SK-N-SH (cell line): ENCODE measurements around the gene PADI4. TPM values are rescaled to one million over a fixed set of nuclear protein-coding genes. Genes with fewer than 3 reads are reported as not detected.

Experiments
- CTCF ChIA-PET: fragments of 300-600, 350-600 bp; formaldehyde crosslinking; extraction: SDS; loops from one replicate; lab custom pipeline; 2021; lab: Yijun Ruan, JAX
- POLR2A ChIA-PET: fragments of 350-600 bp; sonication (Branson Sonifier 250); formaldehyde crosslinking; extraction: SDS; loops from one replicate; lab custom pipeline; 2020; ENCODE audit warnings: antibody characterized with exemption, inconsistent platforms; lab: Yijun Ruan, JAX
- DNase-seq: peaks from one replicate; pipeline ENCODE4 v3.0.0; 2012
- H2AFZ ChIP-seq: fragments of 200-600 bp; sonication (generic); 2 replicates; pipeline ENCODE4 v1.8.1; 2016; ENCODE audit warnings: antibody characterized with exemption, mild to moderate bottlenecking, low read depth
- H3F3A ChIP-seq: fragments of 200-600 bp; sonication (generic); replicated peaks from 2 replicates; pipeline ENCODE3; 2016; ENCODE audit warnings: antibody characterized with exemption, mild to moderate bottlenecking; ENCODE audit not compliant: insufficient read depth
- H3K27ac ChIP-seq, 2 experiments: fragments of 200-500 bp in 1 of 2; fragments of 200-600 bp in 1 of 2; sonication (Bioruptor generic) in 1 of 2; sonication (generic), shearing (Covaris generic) in 1 of 2; 2 replicates each; pipeline versions ENCODE4 v1.5.1 to v1.6.1; 2014 to 2016; ENCODE audit warnings: low read depth in 2 of 2, inconsistent platforms in 1 of 2, low read length in 1 of 2, mild to moderate bottlenecking in 1 of 2, mixed read lengths in 1 of 2
- H3K27me3 ChIP-seq: fragments of 200-600 bp; sonication (generic), shearing (Covaris generic); 2 replicates; pipeline ENCODE4 v1.6.1; 2016; ENCODE audit warnings: mixed run types; ENCODE audit not compliant: insufficient read depth
- H3K36me3 ChIP-seq, 2 experiments: fragments of 200-500 bp in 1 of 2; fragments of 200-600 bp in 1 of 2; sonication (Bioruptor generic) in 1 of 2; sonication (generic) in 1 of 2; replicated peaks in 1 of 2; 2 replicates each; pipeline versions ENCODE3 to v1.5.1; 2014 to 2016; ENCODE audit warnings: low read length in 1 of 2, mild to moderate bottlenecking in 1 of 2; ENCODE audit not compliant: insufficient read depth in 2 of 2, control insufficient read depth in 1 of 2
- H3K4me1 ChIP-seq, 2 experiments: fragments of 200-500 bp in 1 of 2; fragments of 200-600 bp in 1 of 2; sonication (Bioruptor generic) in 1 of 2; sonication (generic), shearing (Covaris generic) in 1 of 2; 2 replicates each; pipeline versions ENCODE4 v1.5.1 to v1.6.1; 2014 to 2016; ENCODE audit warnings: low read depth in 1 of 2, low read length in 1 of 2, mixed run types in 1 of 2; ENCODE audit not compliant: insufficient read depth in 2 of 2, control insufficient read depth in 1 of 2
- H3K4me2 ChIP-seq: fragments of 200-600 bp; sonication (generic), shearing (Covaris generic); 2 replicates; pipeline ENCODE4 v1.6.1; 2017; ENCODE audit warnings: mixed run types
- H3K4me3 ChIP-seq, 2 experiments: fragments of 200-500 bp in 1 of 2; fragments of 200-600 bp in 1 of 2; sonication (Bioruptor generic) in 1 of 2; sonication (generic), shearing (Covaris generic) in 1 of 2; 2 replicates each; pipeline versions ENCODE4 v1.5.1 to v1.8.1; 2014 to 2016; ENCODE audit warnings: low read depth in 2 of 2, inconsistent platforms in 1 of 2, low read length in 1 of 2, mild to moderate bottlenecking in 1 of 2, mixed read lengths in 1 of 2, moderate library complexity in 1 of 2
- H3K79me2 ChIP-seq: fragments of 200-600 bp; sonication (generic); 2 replicates; pipeline ENCODE4 v1.8.1; 2017; ENCODE audit warnings: mild to moderate bottlenecking; ENCODE audit not compliant: insufficient read depth
- H3K9ac ChIP-seq: fragments of 200-600 bp; sonication (generic); 2 replicates; pipeline ENCODE4 v1.6.1; 2017; ENCODE audit warnings: mixed run types
- H3K9me2 ChIP-seq: fragments of 200-600 bp; sonication (generic); 2 replicates; pipeline ENCODE4 v1.6.1; 2017; ENCODE audit warnings: mixed run types
- H3K9me3 ChIP-seq: fragments of 200-600 bp; sonication (generic); 2 replicates; pipeline ENCODE4 v1.6.1; 2017; ENCODE audit warnings: mixed run types, mild to moderate bottlenecking, moderate library complexity
- H4K20me1 ChIP-seq: fragments of 200-600 bp; sonication (generic); 2 replicates; pipeline ENCODE4 v1.6.1; 2017; ENCODE audit warnings: mild to moderate bottlenecking, mixed run types; ENCODE audit not compliant: insufficient read depth
- ELF1 ChIP-seq: IDR thresholded peaks from 2 replicates; pipeline ENCODE4 v1.4.0; 2012
- EP300 ChIP-seq, 2 experiments: IDR thresholded peaks; 2 replicates each; pipeline versions ENCODE4 v1.4.0 to v1.6.1; 2012; ENCODE audit warnings: borderline replicate concordance in 1 of 2, low read depth in 1 of 2, low read length in 1 of 2
- EZH2phosphoT487 ChIP-seq: fragments of 200-600 bp; sonication (generic); IDR thresholded peaks from 2 replicates; pipeline ENCODE4 v1.6.1; 2017; ENCODE audit warnings: low read depth, mixed run types, mild to moderate bottlenecking, antibody characterized with exemption, moderate library complexity, borderline replicate concordance
- FOXJ3 ChIP-seq: sonication (generic); formaldehyde crosslinking; IDR thresholded peaks from 2 replicates; pipeline ENCODE4 v1.5.1; 2020; ENCODE audit warnings: mild to moderate bottlenecking, missing genetic modification reagents
- GATA2 ChIP-seq: sonication (generic); formaldehyde crosslinking; IDR thresholded peaks from 2 replicates; pipeline ENCODE4 v1.5.0; 2020; ENCODE audit warnings: mild to moderate bottlenecking, missing genetic modification reagents
- JUND ChIP-seq: IDR thresholded peaks from 2 replicates; pipeline ENCODE4 v1.4.0; 2012
- MEF2A ChIP-seq: IDR thresholded peaks from 2 replicates; pipeline ENCODE4 v1.4.0; 2012; ENCODE audit warnings: low read depth, borderline replicate concordance
- NRF1 ChIP-seq: IDR thresholded peaks from 2 replicates; pipeline ENCODE4 v1.6.1; 2012; ENCODE audit warnings: low read depth, mild to moderate bottlenecking, low read length
- PBX3 ChIP-seq: IDR thresholded peaks from 2 replicates; pipeline ENCODE4; 2012
- RAD21 ChIP-seq: IDR thresholded peaks from 2 replicates; pipeline ENCODE4 v1.6.1; 2012; ENCODE audit warnings: mild to moderate bottlenecking, low read length
- REST ChIP-seq: IDR thresholded peaks from 2 replicates; pipeline ENCODE4 v1.6.1; 2012; ENCODE audit warnings: mild to moderate bottlenecking, low read depth, low read length, moderate library complexity
- RXRA ChIP-seq: IDR thresholded peaks from 2 replicates; pipeline ENCODE4 v1.4.0; 2012; ENCODE audit warnings: low read depth, mild to moderate bottlenecking, borderline replicate concordance
- SMC3 ChIP-seq: IDR thresholded peaks from 2 replicates; pipeline ENCODE4 v1.6.1; 2012; ENCODE audit warnings: low read depth, low read length, improper control_type of control experiment
- TAF1 ChIP-seq: IDR thresholded peaks from 2 replicates; pipeline ENCODE4 v1.6.1; 2012; ENCODE audit warnings: low read depth, mild to moderate bottlenecking, low read length, moderate library complexity, borderline replicate concordance
- TCF12 ChIP-seq: IDR thresholded peaks from 2 replicates; pipeline ENCODE4 v1.4.0; 2012
- YY1 ChIP-seq: IDR thresholded peaks from 2 replicates; pipeline ENCODE4 v1.4.0; 2012; ENCODE audit warnings: low read depth, mild to moderate bottlenecking
- WGBS: methylation state at CpG from one replicate; pipeline ENCODE4 v1.1.6; 2017; ENCODE audit warnings: low lambda C conversion rate; 5-methylcytosine and 5-hydroxymethylcytosine counted together
- polyA plus RNA-seq, 3 experiments: library from polyadenylated mRNA; depleted of rRNA; stranded (reverse); fragments of >200 nt; gene quantifications; 2 replicates each; pipeline ENCODE4 v1.2.3, GENCODE V29; 2012
- TF ChIP-seq, protein P1 (sequence below): IDR thresholded peaks from 2 replicates; pipeline ENCODE4 v1.4.0; 2012; ENCODE audit warnings: low read depth, borderline replicate concordance
- TF ChIP-seq, protein P2 (sequence below): fragments of 150-350 bp; IDR thresholded peaks from 2 replicates; pipeline ENCODE4 v1.6.1; 2016; ENCODE audit warnings: mild to moderate bottlenecking, low read depth, low read length

PADI4 gene
- polyA plus RNA-seq, 1 of the 3 experiments (the other 2 are of a cell fraction) = not detected

GRCh38 chr1:17265950-17266349 is 42.0 kb upstream of the PADI4 start:
- no peaks in the 10 kb centered on the region for H4K20me1 ChIP-seq
- no peak overlapping the region for H3K4me3 ChIP-seq
- no peaks in the 10 kb centered on the region for H3K4me1 ChIP-seq
- H3K36me3 ChIP-seq = no peaks in the 10 kb centered on the region
- no peaks in the 10 kb centered on the region for H3F3A ChIP-seq
- no peak overlapping the region for H2AFZ ChIP-seq
- H3K27me3 ChIP-seq = no peaks in the 10 kb centered on the region
- ChIA-PET CTCF (no interaction called here), POLR2A (no interaction called here)
- H3K9ac ChIP-seq = no peak overlapping the region
- TF ChIP-seq YY1 = no peak
- TF ChIP-seq EP300 (IDR thresholded peaks at IDR 0.05; ENCODE audit: borderline replicate concordance in 1 of 2, low read depth in 1 of 2, low read length in 1 of 2) = no peak
- TF ChIP-seq REST = no peak
- no peak for TF ChIP-seq MEF2A
- no peak for TF ChIP-seq SMC3
- TF ChIP-seq JUND = no peak
- no peak for TF ChIP-seq TAF1
- no peak for TF ChIP-seq RXRA
- no peak for TF ChIP-seq PBX3
- TF ChIP-seq FOXJ3 (CRISPR knock-in tag) = no peak
- no peak for TF ChIP-seq GATA2 (CRISPR knock-in tag)
- TF ChIP-seq TCF12 = no peak
- TF ChIP-seq, protein P1, sequence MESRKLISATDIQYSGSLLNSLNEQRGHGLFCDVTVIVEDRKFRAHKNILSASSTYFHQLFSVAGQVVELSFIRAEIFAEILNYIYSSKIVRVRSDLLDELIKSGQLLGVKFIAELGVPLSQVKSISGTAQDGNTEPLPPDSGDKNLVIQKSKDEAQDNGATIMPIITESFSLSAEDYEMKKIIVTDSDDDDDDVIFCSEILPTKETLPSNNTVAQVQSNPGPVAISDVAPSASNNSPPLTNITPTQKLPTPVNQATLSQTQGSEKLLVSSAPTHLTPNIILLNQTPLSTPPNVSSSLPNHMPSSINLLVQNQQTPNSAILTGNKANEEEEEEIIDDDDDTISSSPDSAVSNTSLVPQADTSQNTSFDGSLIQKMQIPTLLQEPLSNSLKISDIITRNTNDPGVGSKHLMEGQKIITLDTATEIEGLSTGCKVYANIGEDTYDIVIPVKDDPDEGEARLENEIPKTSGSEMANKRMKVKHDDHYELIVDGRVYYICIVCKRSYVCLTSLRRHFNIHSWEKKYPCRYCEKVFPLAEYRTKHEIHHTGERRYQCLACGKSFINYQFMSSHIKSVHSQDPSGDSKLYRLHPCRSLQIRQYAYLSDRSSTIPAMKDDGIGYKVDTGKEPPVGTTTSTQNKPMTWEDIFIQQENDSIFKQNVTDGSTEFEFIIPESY = no peak
- TF ChIP-seq EZH2phosphoT487 = no peak
- TF ChIP-seq RAD21 = no peak
- TF ChIP-seq, protein P2, sequence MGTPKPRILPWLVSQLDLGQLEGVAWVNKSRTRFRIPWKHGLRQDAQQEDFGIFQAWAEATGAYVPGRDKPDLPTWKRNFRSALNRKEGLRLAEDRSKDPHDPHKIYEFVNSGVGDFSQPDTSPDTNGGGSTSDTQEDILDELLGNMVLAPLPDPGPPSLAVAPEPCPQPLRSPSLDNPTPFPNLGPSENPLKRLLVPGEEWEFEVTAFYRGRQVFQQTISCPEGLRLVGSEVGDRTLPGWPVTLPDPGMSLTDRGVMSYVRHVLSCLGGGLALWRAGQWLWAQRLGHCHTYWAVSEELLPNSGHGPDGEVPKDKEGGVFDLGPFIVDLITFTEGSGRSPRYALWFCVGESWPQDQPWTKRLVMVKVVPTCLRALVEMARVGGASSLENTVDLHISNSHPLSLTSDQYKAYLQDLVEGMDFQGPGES = no peak
- TF ChIP-seq ELF1 = no peak
- no peak for TF ChIP-seq NRF1
- H3K4me2 ChIP-seq = no peak overlapping the region
- no peaks in the 10 kb centered on the region for H3K9me2 ChIP-seq
- WGBS = 73% methylated on average over 4 of the region's 4 CpGs
- no peaks in the 10 kb centered on the region for H3K79me2 ChIP-seq
- H3K27ac ChIP-seq = no peak overlapping the region
- H3K9me3 ChIP-seq = no peaks in the 10 kb centered on the region
- no peak for DNase-seq
